Spinal cord (tissue), 10 donors: Measurements from ENCODE around the gene EIF5A. TPM values are rescaled to one million over a fixed set of nuclear protein-coding genes. Genes with fewer than 3 reads are reported as not detected.
A peak's percentile ranks its signal among the peaks of the same experiment; 100 is the strongest.
"Not testable (repeated sequence)": the region's sequence is repeated elsewhere in the genome, so short reads cannot be mapped to it uniquely, and the experiment has no call there.

ENCODE experiments used
- DNase-seq, 6 donors: peaks; one replicate each; pipeline versions ENCODE4 v3.0.0 to v3.0.0-alpha.2; 2013 to 2015; ENCODE audit warnings: low spot score in 6 of 6, low read depth in 4 of 6
- H3K27ac ChIP-seq: one replicate; pipeline ENCODE4 v1.5.1; 2013; ENCODE audit warnings: low read depth, low read length, control low read depth
- H3K27me3 ChIP-seq: one replicate; pipeline ENCODE4 v1.6.1; 2013; ENCODE audit warnings: low read length; ENCODE audit not compliant: control insufficient read depth, insufficient read depth
- H3K36me3 ChIP-seq: one replicate; pipeline ENCODE4 v1.6.1; 2013; ENCODE audit warnings: low read length; ENCODE audit not compliant: control insufficient read depth, insufficient read depth
- H3K4me1 ChIP-seq: one replicate; pipeline ENCODE4 v1.6.1; 2013; ENCODE audit warnings: low read length; ENCODE audit not compliant: control insufficient read depth, insufficient read depth
- H3K4me3 ChIP-seq: one replicate; pipeline ENCODE4 v1.5.1; 2013; ENCODE audit warnings: low read depth, low read length, control low read depth
- H3K9me3 ChIP-seq: one replicate; pipeline ENCODE4 v1.6.1; 2013; ENCODE audit warnings: low read length; ENCODE audit not compliant: control insufficient read depth, insufficient read depth
- WGBS: methylation state at CpG from one replicate; pipeline ENCODE4 v1.1.5; 2013; ENCODE audit warnings: missing lambda C conversion rate; ENCODE audit not compliant: insufficient coverage; 5-methylcytosine and 5-hydroxymethylcytosine counted together
- polyA plus RNA-seq, 2 donors: library from polyadenylated mRNA; unstranded; fragments of 120-200 nt; gene quantifications; one replicate each; pipeline ENCODE4 v1.2.1, GENCODE V29; 2013; ENCODE audit not compliant: insufficient read length in 2 of 2
- total RNA-seq, 2 donors: library from RNA; depleted of rRNA in 1 of 2; stranded (reverse); fragments of 120-200 nt in 1 of 2; fragments of >200 nt in 1 of 2; gene quantifications; one replicate each; pipeline versions ENCODE4 v1.2.3 to v1.2.4, GENCODE V29; 2013 to 2014
- donor health status: healthy.

EIF5A gene
- total and polyA plus RNA-seq, 4 donors = 146 to 375 (median 284) TPM

GRCh38 chr17:7328009-7328408 is 20.6 kb downstream of the EIF5A start:
- no peak overlapping the region for H3K4me3 ChIP-seq
- H3K9me3 ChIP-seq = no peaks in the 10 kb centered on the region
- WGBS = 93% methylated on average over 1 of the region's 1 CpG
- H3K27ac ChIP-seq = no peak overlapping the region
- no peak for DNase-seq
- H3K27me3 ChIP-seq = no peaks in the 10 kb centered on the region
- H3K4me1 ChIP-seq = peaks cover 27% of the 10 kb centered on the region
- H3K36me3 ChIP-seq = peaks cover 47% of the 10 kb centered on the region

- DNase-seq = no peak
- WGBS = under 1% methylated on average over 47 of the region's 50 CpGs
Measured at GRCh38 chr17:7328840-7329373, 21.5 kb downstream of the EIF5A start, which contains the start of gene NEURL4. TSS of gene NEURL4 (minus strand) at chr17:7329335. CDS start at chr17:7329312, 23 bp downstream.

GRCh38 chr17:7329374-7329996 is 22.1 kb downstream of the EIF5A start:
- under 1% methylated on average over 38 of the region's 43 CpGs for WGBS
- peaks cover 32% of the 10 kb centered on the region for H3K36me3 ChIP-seq

More at GRCh38 chr17:7328840-7329373, 21.5 kb downstream of the EIF5A start, which contains the start of gene NEURL4:
- Histone ChIP-seq H3K36me3 (peaks cover 38% of the 10 kb centered on the region), H3K4me1 (peaks cover 27% of the 10 kb centered on the region), H3K4me3 (peak within 1 kb of the TSS; percentile 91), H3K9me3 (no peaks in the 10 kb centered on the region), H3K27ac (peak within 1 kb of the TSS; percentile 99), H3K27me3 (no peaks in the 10 kb centered on the region)

GRCh38 chr17:7329997-7330637 is 22.7 kb downstream of the EIF5A start:
- H3K27ac ChIP-seq = peak overlapping the region; percentile 99
- peaks cover 27% of the 10 kb centered on the region for H3K4me1 ChIP-seq
- H3K36me3 ChIP-seq = peaks cover 26% of the 10 kb centered on the region
- peak in 4 of 6 donors; percentile 71 to 96 (median 84) for DNase-seq
- peak overlapping the region; percentile 91 for H3K4me3 ChIP-seq
- no peaks in the 10 kb centered on the region for H3K9me3 ChIP-seq
- WGBS = under 1% methylated on average over 34 of the region's 34 CpGs
- H3K27me3 ChIP-seq = no peaks in the 10 kb centered on the region

More at GRCh38 chr17:7329374-7329996, 22.1 kb downstream of the EIF5A start:
- peak overlapping the region; percentile 99 for H3K27ac ChIP-seq
- H3K4me1 ChIP-seq = peaks cover 27% of the 10 kb centered on the region
- H3K27me3 ChIP-seq = no peaks in the 10 kb centered on the region
- DNase-seq = peak; percentile 96 to 100 (median 98)
- H3K9me3 ChIP-seq = no peaks in the 10 kb centered on the region
- peak overlapping the region; percentile 91 for H3K4me3 ChIP-seq

- H3K4me1 ChIP-seq = peaks cover 27% of the 10 kb centered on the region
- peak overlapping the region; percentile 91 for H3K4me3 ChIP-seq
- H3K36me3 ChIP-seq = peaks cover 21% of the 10 kb centered on the region
- peak overlapping the region; percentile 99 for H3K27ac ChIP-seq
- H3K27me3 ChIP-seq = no peaks in the 10 kb centered on the region
- WGBS = 49% methylated on average over 9 of the region's 13 CpGs
- no peak for DNase-seq
- no peaks in the 10 kb centered on the region for H3K9me3 ChIP-seq
Measured at GRCh38 chr17:7330638-7331015, 23.2 kb downstream of the EIF5A start.

- Histone ChIP-seq H3K36me3 (peaks cover 7% of the 10 kb centered on the region), H3K4me3 (no peak overlapping the region), H3K27me3 (no peaks in the 10 kb centered on the region), H3K27ac (no peak overlapping the region), H3K9me3 (no peaks in the 10 kb centered on the region), H3K4me1 (peaks cover 29% of the 10 kb centered on the region)
- DNase-seq = no peak
- WGBS = 67% methylated on average over 5 of the region's 7 CpGs
Measured at GRCh38 chr17:7332111-7332510, 24.7 kb downstream of the EIF5A start.

GRCh38 chr17:7332600-7333069 is 25.2 kb downstream of the EIF5A start:
- WGBS = 44% methylated on average over 7 of the region's 14 CpGs
- H3K36me3 ChIP-seq, DNase-seq, H3K9me3 ChIP-seq, H3K27ac ChIP-seq, H3K4me3 ChIP-seq, H3K27me3 ChIP-seq: not testable (repeated sequence)
- peaks cover 25% of the 10 kb centered on the region for H3K4me1 ChIP-seq

- Histone ChIP-seq H3K9me3 (no peaks in the 10 kb centered on the region), H3K27ac (no peak overlapping the region), H3K4me3 (no peak overlapping the region), H3K27me3 (no peaks in the 10 kb centered on the region), H3K36me3 (no peaks in the 10 kb centered on the region), H3K4me1 (peaks cover 11% of the 10 kb centered on the region)
- DNase-seq = no peak
- 80% methylated on average over 1 of the region's 3 CpGs for WGBS
Measured at GRCh38 chr17:7334938-7335538, 27.6 kb downstream of the EIF5A start.

GRCh38 chr17:7335765-7336164 is 28.3 kb downstream of the EIF5A start:
- H3K4me1 ChIP-seq, H3K4me3 ChIP-seq, H3K9me3 ChIP-seq, H3K27ac ChIP-seq, H3K27me3 ChIP-seq, H3K36me3 ChIP-seq, DNase-seq: not testable (repeated sequence)
- 70% methylated on average over 10 of the region's 13 CpGs for WGBS
